ENCODE data around the gene RAB40C. TPM values are rescaled to one million over a fixed set of nuclear protein-coding genes. Genes with fewer than 3 reads are reported as not detected.

RAB40C gene
- total and polyA plus RNA-seq, 2 experiments from 2014 or later = 9.5 to 18.8 TPM

GRCh38 chr16:677316-678190, 87.7 kb downstream of the RAB40C start:
- Histone ChIP-seq H2AFZ (no peak overlapping the region), H3K9me2 (ENCODE audit: insufficient read depth) (no peaks in the 10 kb centered on the region), H4K20me1 (ENCODE audit: insufficient read depth) (no peaks in the 10 kb centered on the region), H3K4me1 (ENCODE audit: insufficient read depth) (peaks cover 10% of the 10 kb centered on the region), H3K4me2 (ENCODE audit: unreplicated experiment) (no peak overlapping the region), H3K27ac (no peak overlapping the region), H3K9me3 (ENCODE audit: low read depth) (no peaks in the 10 kb centered on the region), H3K9ac (no peak overlapping the region), H3F3A (ENCODE audit: insufficient read depth) (peaks cover 13% of the 10 kb centered on the region; the same call in 1 of the 2 replicates), H3K36me3 (ENCODE audit: low read depth) (peaks cover 10% of the 10 kb centered on the region; the same call in 1 of the 2 replicates), H3K27me3 (replicated peaks; ENCODE audit: insufficient read depth) (no peaks in the 10 kb centered on the region), H3K4me3 (no peak overlapping the region), H3K79me2 (ENCODE audit: insufficient read depth) (peaks cover 19% of the 10 kb centered on the region)
- in situ Hi-C loops (cut with MboI) = no loop called here
- WGBS, 2 experiments (ENCODE audit: low coverage in 1 of 2, low lambda C conversion rate in 2 of 2, missing lambda C conversion rate in 2 of 2) = 53 to 64% methylated on average over 43 to 45 of the region's 57 CpGs
- no peak for DNase-seq
- TF ChIP-seq EZH2phosphoT487 (IDR thresholded peaks at IDR 0.05; ENCODE audit: insufficient read depth, low read depth) = no peak
- no peak for TF ChIP-seq EZH2 (IDR thresholded peaks at IDR 0.05; ENCODE audit: insufficient read depth, poor library complexity, severe bottlenecking)

GRCh38 chr16:678209-678857, 88.5 kb downstream of the RAB40C start:
- H2AFZ ChIP-seq = no peak overlapping the region
- H3K36me3 ChIP-seq (ENCODE audit: low read depth) = peaks cover 11% of the 10 kb centered on the region; the same call in 1 of the 2 replicates
- H3K9me3 ChIP-seq (ENCODE audit: low read depth) = no peaks in the 10 kb centered on the region
- no peaks in the 10 kb centered on the region for H3K9me2 ChIP-seq (ENCODE audit: insufficient read depth)
- no peak overlapping the region for H3K4me3 ChIP-seq
- no peak overlapping the region for H3K27ac ChIP-seq
- H3K79me2 ChIP-seq (ENCODE audit: insufficient read depth) = peaks cover 27% of the 10 kb centered on the region
- no peak overlapping the region for H3K9ac ChIP-seq
- in situ Hi-C loops (cut with MboI) = no loop called here
- peaks cover 14% of the 10 kb centered on the region for H3K4me1 ChIP-seq (ENCODE audit: insufficient read depth)
- 63 to 65% methylated on average over 19 to 21 of the region's 21 CpGs for WGBS, 2 experiments (ENCODE audit: low coverage in 1 of 2, low lambda C conversion rate in 2 of 2, missing lambda C conversion rate in 2 of 2)
- H3K27me3 ChIP-seq (replicated peaks; ENCODE audit: insufficient read depth) = no peaks in the 10 kb centered on the region
- H4K20me1 ChIP-seq (ENCODE audit: insufficient read depth) = no peaks in the 10 kb centered on the region
- DNase-seq = no peak
- H3F3A ChIP-seq (ENCODE audit: insufficient read depth) = peaks cover 15% of the 10 kb centered on the region; the same call in 1 of the 2 replicates
- no peak overlapping the region for H3K4me2 ChIP-seq (ENCODE audit: unreplicated experiment)
- TF ChIP-seq EZH2 (IDR thresholded peaks at IDR 0.05; ENCODE audit: insufficient read depth, poor library complexity, severe bottlenecking) (no peak), EZH2phosphoT487 (IDR thresholded peaks at IDR 0.05; ENCODE audit: insufficient read depth, low read depth) (no peak)

Small RNA genes within 50 kb of the gene (microRNA-seq; reads per million reads assigned to microRNA genes)
- gene MIR3176 (ENCODE audit: borderline number of aligned reads) = 24.0 reads per million, percentile 31 among the genes with 10 or more reads in this experiment

Small RNA genes within 50 kb of the gene (small RNA-seq; reads per million reads assigned to genes)
- gene MIR3176 (ENCODE audit: low read depth, low replicate concordance) (not detected), gene Z98883.1 (ENCODE audit: low read depth, low replicate concordance) (not detected)

Other genes with a start within 250 kb of the RAB40C start
- 25.5 and 27.1 TPM in 2 replicates for gene AXIN1, start 237.3 kb upstream of the RAB40C start, total RNA-seq (2014; rRNA removed; shearing (Covaris generic))
- gene AXIN1, start 237.3 kb upstream of the RAB40C start, polyA plus RNA-seq (2016; fragmentation: Nextera tagmentation; extraction: Ambion mirVana) = 3.0 and 3.3 TPM in 2 replicates
- 94.1 and 103 TPM in 2 replicates for gene MRPL28, start 219.5 kb upstream of the RAB40C start, total RNA-seq (2014; rRNA removed; shearing (Covaris generic))
- 108 and 110 TPM in 2 replicates for gene MRPL28, start 219.5 kb upstream of the RAB40C start, polyA plus RNA-seq (2016; fragmentation: Nextera tagmentation; extraction: Ambion mirVana)
- gene PGAP6, start 208.1 kb upstream of the RAB40C start, total RNA-seq (2014; rRNA removed; shearing (Covaris generic)) = 78.4 and 98.6 TPM in 2 replicates
- 16.4 and 20.6 TPM in 2 replicates for gene PGAP6, start 208.1 kb upstream of the RAB40C start, polyA plus RNA-seq (2016; fragmentation: Nextera tagmentation; extraction: Ambion mirVana)
- 128 and 175 TPM in 2 replicates for gene NME4, start 192.9 kb upstream of the RAB40C start, total RNA-seq (2014; rRNA removed; shearing (Covaris generic))
- gene NME4, start 192.9 kb upstream of the RAB40C start, polyA plus RNA-seq (2016; fragmentation: Nextera tagmentation; extraction: Ambion mirVana) = 283 and 293 TPM in 2 replicates
- 7.8 and 8.9 TPM in 2 replicates for gene DECR2, start 188.2 kb upstream of the RAB40C start, total RNA-seq (2014; rRNA removed; shearing (Covaris generic))
- gene DECR2, start 188.2 kb upstream of the RAB40C start, polyA plus RNA-seq (2016; fragmentation: Nextera tagmentation; extraction: Ambion mirVana) = 25.2 and 26.1 TPM in 2 replicates
- 27.8 and 33.5 TPM in 2 replicates for gene RAB11FIP3, start 164.4 kb upstream of the RAB40C start, total RNA-seq (2014; rRNA removed; shearing (Covaris generic))
- gene RAB11FIP3, start 164.4 kb upstream of the RAB40C start, polyA plus RNA-seq (2016; fragmentation: Nextera tagmentation; extraction: Ambion mirVana) = 0.46 and 1.2 TPM in 2 replicates
- 68.0 and 69.4 TPM in 2 replicates for gene CAPN15, start 62.4 kb upstream of the RAB40C start, total RNA-seq (2014; rRNA removed; shearing (Covaris generic))
- gene CAPN15, start 62.4 kb upstream of the RAB40C start, polyA plus RNA-seq (2016; fragmentation: Nextera tagmentation; extraction: Ambion mirVana) = 5.4 and 5.7 TPM in 2 replicates
- gene PRR35, start 29.7 kb upstream of the RAB40C start, total RNA-seq (2014; rRNA removed; shearing (Covaris generic)) = not detected in 2 replicates
- gene PRR35, start 29.7 kb upstream of the RAB40C start, polyA plus RNA-seq (2016; fragmentation: Nextera tagmentation; extraction: Ambion mirVana) = not detected in 2 replicates
- gene NHLRC4, start 23.1 kb upstream of the RAB40C start, total RNA-seq (2014; rRNA removed; shearing (Covaris generic)) = 0.11 and 0.13 TPM in 2 replicates
- gene NHLRC4, start 23.1 kb upstream of the RAB40C start, polyA plus RNA-seq (2016; fragmentation: Nextera tagmentation; extraction: Ambion mirVana) = 0.20 TPM in 1 of 2 replicates, not detected in the other
- gene PIGQ, start 20.1 kb upstream of the RAB40C start, total RNA-seq (2014; rRNA removed; shearing (Covaris generic)) = 35.0 and 43.5 TPM in 2 replicates
- gene PIGQ, start 20.1 kb upstream of the RAB40C start, polyA plus RNA-seq (2016; fragmentation: Nextera tagmentation; extraction: Ambion mirVana) = 31.6 and 33.9 TPM in 2 replicates
- not detected in 2 replicates for gene WFIKKN1, start 40.9 kb downstream of the RAB40C start, total RNA-seq (2014; rRNA removed; shearing (Covaris generic))
- not detected in 2 replicates for gene WFIKKN1, start 40.9 kb downstream of the RAB40C start, polyA plus RNA-seq (2016; fragmentation: Nextera tagmentation; extraction: Ambion mirVana)
- gene METTL26, start 46.2 kb downstream of the RAB40C start, total RNA-seq (2014; rRNA removed; shearing (Covaris generic)) = 150 and 218 TPM in 2 replicates
- gene METTL26, start 46.2 kb downstream of the RAB40C start, polyA plus RNA-seq (2016; fragmentation: Nextera tagmentation; extraction: Ambion mirVana) = 151 and 155 TPM in 2 replicates
- 29.3 and 30.4 TPM in 2 replicates for gene MCRIP2, start 51.8 kb downstream of the RAB40C start, total RNA-seq (2014; rRNA removed; shearing (Covaris generic))
- gene MCRIP2, start 51.8 kb downstream of the RAB40C start, polyA plus RNA-seq (2016; fragmentation: Nextera tagmentation; extraction: Ambion mirVana) = 22.4 and 22.6 TPM in 2 replicates
- 16.5 and 24.7 TPM in 2 replicates for gene WDR90, start 59.3 kb downstream of the RAB40C start, total RNA-seq (2014; rRNA removed; shearing (Covaris generic))
- gene WDR90, start 59.3 kb downstream of the RAB40C start, polyA plus RNA-seq (2016; fragmentation: Nextera tagmentation; extraction: Ambion mirVana) = 4.7 and 8.2 TPM in 2 replicates
- gene RHOT2, start 78.1 kb downstream of the RAB40C start, total RNA-seq (2014; rRNA removed; shearing (Covaris generic)) = 44.9 and 65.9 TPM in 2 replicates
- gene RHOT2, start 78.1 kb downstream of the RAB40C start, polyA plus RNA-seq (2016; fragmentation: Nextera tagmentation; extraction: Ambion mirVana) = 65.1 and 70.0 TPM in 2 replicates
- 0.89 and 2.1 TPM in 2 replicates for gene RHBDL1, start 85.6 kb downstream of the RAB40C start, total RNA-seq (2014; rRNA removed; shearing (Covaris generic))
- 0.90 and 1.5 TPM in 2 replicates for gene RHBDL1, start 85.6 kb downstream of the RAB40C start, polyA plus RNA-seq (2016; fragmentation: Nextera tagmentation; extraction: Ambion mirVana)
- gene STUB1, start 90.3 kb downstream of the RAB40C start, total RNA-seq (2014; rRNA removed; shearing (Covaris generic)) = 183 and 201 TPM in 2 replicates
- gene STUB1, start 90.3 kb downstream of the RAB40C start, polyA plus RNA-seq (2016; fragmentation: Nextera tagmentation; extraction: Ambion mirVana) = 207 and 216 TPM in 2 replicates
- gene JMJD8, start 94.3 kb downstream of the RAB40C start, total RNA-seq (2014; rRNA removed; shearing (Covaris generic)) = 88.8 and 96.3 TPM in 2 replicates
- gene JMJD8, start 94.3 kb downstream of the RAB40C start, polyA plus RNA-seq (2016; fragmentation: Nextera tagmentation; extraction: Ambion mirVana) = 87.9 and 91.6 TPM in 2 replicates
- gene WDR24, start 100.3 kb downstream of the RAB40C start, total RNA-seq (2014; rRNA removed; shearing (Covaris generic)) = 1.3 and 3.4 TPM in 2 replicates
- gene WDR24, start 100.3 kb downstream of the RAB40C start, polyA plus RNA-seq (2016; fragmentation: Nextera tagmentation; extraction: Ambion mirVana) = 13.1 and 13.7 TPM in 2 replicates
- gene FBXL16, start 115.7 kb downstream of the RAB40C start, total RNA-seq (2014; rRNA removed; shearing (Covaris generic)) = 0.54 TPM in 1 of 2 replicates, not detected in the other
- gene FBXL16, start 115.7 kb downstream of the RAB40C start, polyA plus RNA-seq (2016; fragmentation: Nextera tagmentation; extraction: Ambion mirVana) = 0.16 and 0.29 TPM in 2 replicates
- gene METRN, start 125.1 kb downstream of the RAB40C start, total RNA-seq (2014; rRNA removed; shearing (Covaris generic)) = 90.7 and 98.1 TPM in 2 replicates
- 21.6 and 26.0 TPM in 2 replicates for gene METRN, start 125.1 kb downstream of the RAB40C start, polyA plus RNA-seq (2016; fragmentation: Nextera tagmentation; extraction: Ambion mirVana)
- 20.4 and 34.8 TPM in 2 replicates for gene ANTKMT, start 131.1 kb downstream of the RAB40C start, total RNA-seq (2014; rRNA removed; shearing (Covaris generic))
- 33.3 and 33.5 TPM in 2 replicates for gene ANTKMT, start 131.1 kb downstream of the RAB40C start, polyA plus RNA-seq (2016; fragmentation: Nextera tagmentation; extraction: Ambion mirVana)
- 1.0 and 9.5 TPM in 2 replicates for gene CCDC78, start 136.4 kb downstream of the RAB40C start, total RNA-seq (2014; rRNA removed; shearing (Covaris generic))
- gene CCDC78, start 136.4 kb downstream of the RAB40C start, polyA plus RNA-seq (2016; fragmentation: Nextera tagmentation; extraction: Ambion mirVana) = 0.78 and 1.1 TPM in 2 replicates
- gene HAGHL, start 137.0 kb downstream of the RAB40C start, total RNA-seq (2014; rRNA removed; shearing (Covaris generic)) = 5.8 and 7.8 TPM in 2 replicates
- 10.8 and 64.8 TPM in 2 replicates for gene HAGHL, start 137.0 kb downstream of the RAB40C start, polyA plus RNA-seq (2016; fragmentation: Nextera tagmentation; extraction: Ambion mirVana)
- 24.0 and 37.5 TPM in 2 replicates for gene CIAO3, start 150.9 kb downstream of the RAB40C start, total RNA-seq (2014; rRNA removed; shearing (Covaris generic))
- gene CIAO3, start 150.9 kb downstream of the RAB40C start, polyA plus RNA-seq (2016; fragmentation: Nextera tagmentation; extraction: Ambion mirVana) = 24.5 and 27.8 TPM in 2 replicates
- not detected in 2 replicates for gene MSLN, start 170.7 kb downstream of the RAB40C start, total RNA-seq (2014; rRNA removed; shearing (Covaris generic))
- gene MSLN, start 170.7 kb downstream of the RAB40C start, polyA plus RNA-seq (2016; fragmentation: Nextera tagmentation; extraction: Ambion mirVana) = not detected in 2 replicates
- gene RPUSD1, start 198.3 kb downstream of the RAB40C start, total RNA-seq (2014; rRNA removed; shearing (Covaris generic)) = 44.6 and 54.3 TPM in 2 replicates
- 15.4 and 19.1 TPM in 2 replicates for gene RPUSD1, start 198.3 kb downstream of the RAB40C start, polyA plus RNA-seq (2016; fragmentation: Nextera tagmentation; extraction: Ambion mirVana)
- gene CHTF18, start 198.6 kb downstream of the RAB40C start, total RNA-seq (2014; rRNA removed; shearing (Covaris generic)) = 9.1 and 13.1 TPM in 2 replicates
- gene CHTF18, start 198.6 kb downstream of the RAB40C start, polyA plus RNA-seq (2016; fragmentation: Nextera tagmentation; extraction: Ambion mirVana) = 8.0 and 8.8 TPM in 2 replicates
- gene GNG13, start 210.7 kb downstream of the RAB40C start, total RNA-seq (2014; rRNA removed; shearing (Covaris generic)) = not detected in 2 replicates
- gene GNG13, start 210.7 kb downstream of the RAB40C start, polyA plus RNA-seq (2016; fragmentation: Nextera tagmentation; extraction: Ambion mirVana) = not detected in 2 replicates